Coronary artery (tissue), 2 donors: Measurements from ENCODE around the gene GRIN2A.

Source experiments
- DNase-seq: peaks from one replicate; pipeline ENCODE4 v3.0.0-alpha.2; 2017; ENCODE audit warnings: low spot score
- H3K27ac ChIP-seq, 2 donors: fragments of 200-600 bp; sonication (generic); one replicate each; pipeline ENCODE4 v1.5.1; 2016 to 2019
- H3K4me3 ChIP-seq: fragments of 200-600 bp; sonication (generic); 2 replicates; pipeline ENCODE4 v1.5.1; 2016; ENCODE audit warnings: mild to moderate bottlenecking, moderate library complexity
- CTCF ChIP-seq: fragments of 200-600 bp; sonication (generic); IDR thresholded peaks from one replicate; pipeline ENCODE4 v1.5.1; 2019; ENCODE audit warnings: antibody characterized with exemption

GRIN2A gene

GRCh38 chr16:9821331-9821730 is 360.9 kb downstream of the GRIN2A start:
- no peak overlapping the region for H3K27ac ChIP-seq

GRCh38 chr16:9820476-9821246 is 361.6 kb downstream of the GRIN2A start:
- Histone ChIP-seq H3K27ac (no peak overlapping the region), H3K4me3 (no peak overlapping the region)
- TF ChIP-seq CTCF, result no peak
- no peak for DNase-seq

More at GRCh38 chr16:9821331-9821730, 360.9 kb downstream of the GRIN2A start:
- TF ChIP-seq CTCF, result no peak
- H3K4me3 ChIP-seq, result no peak overlapping the region
- no peak for DNase-seq

- Histone ChIP-seq H3K4me3 (no peak overlapping the region), H3K27ac (no peak overlapping the region)
- no peak for DNase-seq
- no peak for TF ChIP-seq CTCF
Observed at GRCh38 chr16:9818702-9819101, 363.5 kb downstream of the GRIN2A start.

GRCh38 chr16:9817586-9817985 is 364.6 kb downstream of the GRIN2A start:
- TF ChIP-seq CTCF, result no peak
- no peak overlapping the region for H3K27ac ChIP-seq
- H3K4me3 ChIP-seq, result no peak overlapping the region
- DNase-seq, result no peak

- no peak for TF ChIP-seq CTCF
- DNase-seq, result no peak
- no peak overlapping the region for H3K4me3 ChIP-seq
- H3K27ac ChIP-seq, result no peak overlapping the region
Observed at GRCh38 chr16:9816644-9817043, 365.6 kb downstream of the GRIN2A start.

GRCh38 chr16:9813665-9814064 is 368.6 kb downstream of the GRIN2A start:
- Histone ChIP-seq H3K4me3 (no peak overlapping the region), H3K27ac (no peak overlapping the region)
- no peak for TF ChIP-seq CTCF
- DNase-seq, result no peak

- Histone ChIP-seq H3K4me3 (no peak overlapping the region), H3K27ac (no peak overlapping the region)
- TF ChIP-seq CTCF, result no peak
- no peak for DNase-seq
Observed at GRCh38 chr16:9808210-9808609, 374.0 kb downstream of the GRIN2A start.
